DND-41 (cell line): ENCODE results near the gene RGP1.

ENCODE experiments used
- ATAC-seq: fragments of 200-7000 bp; cut with Tn5 transposase; 3 replicates; pipeline ENCODE4 v1.9.1; 2021; ENCODE audit warnings: low read depth; ENCODE audit not compliant: insufficient read depth
- DNase-seq: peaks from one replicate; pipeline ENCODE4 v3.0.0-alpha.2; 2020
- H2AFZ ChIP-seq: 2 replicates; pipeline ENCODE4 v1.6.0; 2012; ENCODE audit warnings: low read depth, low read length
- H3K27ac ChIP-seq: 2 replicates; pipeline ENCODE4 v1.5.1; 2012; ENCODE audit warnings: low read length, inconsistent platforms
- H3K27me3 ChIP-seq: fragments of 200-600 bp; sonication (generic); 2 replicates; pipeline ENCODE4 v1.6.0; 2012; ENCODE audit warnings: low read length, mild to moderate bottlenecking, inconsistent platforms; ENCODE audit not compliant: insufficient read depth, poor library complexity
- H3K36me3 ChIP-seq: 2 replicates; pipeline ENCODE4 v1.5.1; 2012; ENCODE audit warnings: low read length, inconsistent platforms; ENCODE audit not compliant: insufficient read depth
- H3K4me1 ChIP-seq: 2 replicates; pipeline ENCODE4 v1.5.1; 2012; ENCODE audit warnings: mild to moderate bottlenecking, low read length; ENCODE audit not compliant: insufficient read depth
- H3K4me2 ChIP-seq: 2 replicates; pipeline ENCODE4 v1.6.0; 2012; ENCODE audit warnings: mild to moderate bottlenecking, moderate library complexity, low read length, inconsistent platforms; ENCODE audit not compliant: insufficient read depth
- H3K4me3 ChIP-seq, 2 experiments: fragments of 200-600 bp in 1 of 2; shearing (Covaris generic) in 1 of 2; 2 replicates each; pipeline ENCODE4 v1.5.1; 2012 to 2016; ENCODE audit warnings: inconsistent platforms in 2 of 2, low read length in 2 of 2, mild to moderate bottlenecking in 2 of 2, low read depth in 1 of 2, moderate library complexity in 1 of 2
- H3K79me2 ChIP-seq: 2 replicates; pipeline ENCODE4 v1.6.0; 2012; ENCODE audit warnings: low read length, inconsistent platforms; ENCODE audit not compliant: insufficient read depth
- H3K9ac ChIP-seq: 2 replicates; pipeline ENCODE4 v1.6.0; 2012; ENCODE audit warnings: low read depth, mild to moderate bottlenecking, inconsistent platforms, low read length, moderate library complexity
- H3K9me3 ChIP-seq: 2 replicates; pipeline ENCODE4 v1.5.1; 2012; ENCODE audit warnings: low read length, moderate library complexity, mild to moderate bottlenecking, inconsistent platforms; ENCODE audit not compliant: insufficient read depth, severe bottlenecking
- H4K20me1 ChIP-seq: 2 replicates; pipeline ENCODE4 v1.6.0; 2012; ENCODE audit warnings: low read length; ENCODE audit not compliant: insufficient read depth
- EZH2 ChIP-seq: IDR thresholded peaks from 3 replicates; pipeline ENCODE4 v1.6.1; 2012; ENCODE audit warnings: borderline replicate concordance, low read depth, mild to moderate bottlenecking, moderate library complexity, low read length, inconsistent platforms; ENCODE audit not compliant: severe bottlenecking
- TF ChIP-seq, protein P1 (sequence below): IDR thresholded peaks from 2 replicates; pipeline ENCODE4 v1.5.1; 2012; ENCODE audit warnings: borderline replicate concordance, low read length, moderate library complexity, mild to moderate bottlenecking; ENCODE audit not compliant: poor library complexity, severe bottlenecking; ENCODE audit errors: extremely low read depth

Gene RGP1

DNA sequence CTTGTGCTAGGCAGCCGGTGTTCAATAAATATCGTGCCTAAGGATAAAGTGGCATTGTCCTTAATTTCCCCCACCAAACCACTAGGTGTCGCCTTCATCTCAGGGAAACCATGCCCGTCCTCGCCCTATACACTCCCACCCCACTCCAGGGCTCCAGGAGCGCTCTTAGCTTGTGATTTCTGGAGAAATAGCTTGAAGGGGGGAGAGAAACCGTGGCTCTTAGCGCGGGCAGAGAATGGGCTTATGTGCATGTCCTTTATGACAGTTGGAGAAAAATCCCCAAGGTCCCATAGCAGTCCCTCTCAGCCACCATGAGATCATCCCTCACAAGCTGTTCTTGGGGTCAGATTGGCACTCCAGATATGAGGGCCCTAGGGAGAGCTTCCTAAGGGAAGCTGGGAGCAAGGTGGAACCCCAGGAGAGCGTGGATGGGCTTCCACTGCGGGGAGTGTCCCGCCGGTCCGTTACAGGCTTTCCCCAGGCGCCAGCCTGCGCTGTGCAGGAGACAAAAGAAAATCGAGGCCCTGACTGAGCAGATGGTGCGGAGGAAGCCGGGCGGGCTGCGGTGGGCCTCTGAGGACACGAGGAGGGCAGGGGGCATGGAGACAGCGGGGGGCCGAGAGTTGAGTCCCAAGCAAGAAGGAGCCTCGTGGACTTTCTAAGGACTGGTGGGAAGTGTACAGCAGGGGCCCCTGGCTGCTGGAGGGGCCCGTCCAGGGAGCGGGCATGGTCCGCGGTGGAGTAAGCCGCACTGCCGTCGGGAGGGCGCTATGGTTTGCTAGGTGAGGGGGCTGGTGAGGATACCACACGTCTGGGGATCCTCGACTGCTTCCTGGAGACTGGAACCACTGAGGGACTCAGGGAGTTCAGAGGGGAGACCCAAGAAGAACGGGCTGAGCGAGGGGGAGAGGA is 41.6 kb downstream of the RGP1 start:
- Histone ChIP-seq H3K4me2 (no peak overlapping the region), H3K79me2 (no peaks in the 10 kb centered on the region), H3K9me3 (no peaks in the 10 kb centered on the region), H3K36me3 (peaks cover 15% of the 10 kb centered on the region), H4K20me1 (no peaks in the 10 kb centered on the region), H3K9ac (no peak overlapping the region), H2AFZ (no peak overlapping the region), H3K4me1 (no peaks in the 10 kb centered on the region), H3K27ac (no peak overlapping the region), H3K27me3 (no peaks in the 10 kb centered on the region), H3K4me3 (no peak overlapping the region)
- no peak for TF ChIP-seq EZH2
- TF ChIP-seq, protein P1, sequence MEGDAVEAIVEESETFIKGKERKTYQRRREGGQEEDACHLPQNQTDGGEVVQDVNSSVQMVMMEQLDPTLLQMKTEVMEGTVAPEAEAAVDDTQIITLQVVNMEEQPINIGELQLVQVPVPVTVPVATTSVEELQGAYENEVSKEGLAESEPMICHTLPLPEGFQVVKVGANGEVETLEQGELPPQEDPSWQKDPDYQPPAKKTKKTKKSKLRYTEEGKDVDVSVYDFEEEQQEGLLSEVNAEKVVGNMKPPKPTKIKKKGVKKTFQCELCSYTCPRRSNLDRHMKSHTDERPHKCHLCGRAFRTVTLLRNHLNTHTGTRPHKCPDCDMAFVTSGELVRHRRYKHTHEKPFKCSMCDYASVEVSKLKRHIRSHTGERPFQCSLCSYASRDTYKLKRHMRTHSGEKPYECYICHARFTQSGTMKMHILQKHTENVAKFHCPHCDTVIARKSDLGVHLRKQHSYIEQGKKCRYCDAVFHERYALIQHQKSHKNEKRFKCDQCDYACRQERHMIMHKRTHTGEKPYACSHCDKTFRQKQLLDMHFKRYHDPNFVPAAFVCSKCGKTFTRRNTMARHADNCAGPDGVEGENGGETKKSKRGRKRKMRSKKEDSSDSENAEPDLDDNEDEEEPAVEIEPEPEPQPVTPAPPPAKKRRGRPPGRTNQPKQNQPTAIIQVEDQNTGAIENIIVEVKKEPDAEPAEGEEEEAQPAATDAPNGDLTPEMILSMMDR, result peak; percentile 93
- ATAC-seq (peak; percentile 96), DNase-seq (peak; percentile 62)

DNA sequence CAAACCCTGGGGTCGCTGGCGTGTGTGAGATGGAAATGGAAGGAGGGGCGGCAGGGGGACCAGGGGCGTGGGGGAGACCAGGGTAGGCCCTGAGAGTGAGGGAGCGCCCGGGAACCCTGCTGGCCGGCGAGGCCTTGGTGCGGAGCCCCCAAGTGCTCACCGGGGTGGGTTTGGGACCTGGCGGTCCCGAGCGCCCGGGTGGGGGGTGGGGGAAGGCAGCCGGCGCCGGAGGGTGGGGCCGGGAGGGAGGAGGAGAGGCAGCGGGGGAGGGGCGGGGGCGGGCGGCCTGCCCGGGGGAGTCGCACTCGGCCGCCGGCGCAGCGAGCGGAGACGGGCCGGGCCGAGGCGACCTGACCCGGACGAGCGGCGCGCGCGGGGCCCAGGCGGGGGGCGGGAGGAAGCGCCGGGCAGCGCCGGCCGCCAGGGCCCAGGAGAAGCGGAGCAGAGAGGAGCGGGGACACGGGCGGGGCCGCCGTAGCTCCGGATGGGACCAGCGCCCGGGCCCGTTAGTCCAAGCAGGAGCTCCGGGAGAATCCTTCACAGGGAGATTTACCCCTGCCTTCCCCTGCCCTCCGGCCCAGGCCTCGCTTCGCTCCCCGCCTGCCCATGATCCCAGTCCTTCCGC is 42.3 kb downstream of the RGP1 start, which contains the start of gene NPR2:
TSS of gene NPR2 (plus strand) at position 295 of the 625 bp plus-strand sequence. CDS start 818 bp downstream, outside the sequence.
- no peak within 1 kb of the TSS for H3K9ac ChIP-seq
- H3K36me3 ChIP-seq, result peaks cover 7% of the 10 kb centered on the region
- no peaks in the 10 kb centered on the region for H3K4me1 ChIP-seq
- no peak within 1 kb of the TSS for H3K4me3 ChIP-seq
- H2AFZ ChIP-seq, result no peak within 1 kb of the TSS
- ATAC-seq (no peak), DNase-seq (no peak)
- no peaks in the 10 kb centered on the region for H3K9me3 ChIP-seq
- no peaks in the 10 kb centered on the region for H3K79me2 ChIP-seq
- H3K27me3 ChIP-seq, result no peaks in the 10 kb centered on the region
- no peak within 1 kb of the TSS for H3K4me2 ChIP-seq
- TF ChIP-seq EZH2, result no peak
- TF ChIP-seq, protein P1, result no peak
- no peaks in the 10 kb centered on the region for H4K20me1 ChIP-seq
- no peak within 1 kb of the TSS for H3K27ac ChIP-seq

DNA sequence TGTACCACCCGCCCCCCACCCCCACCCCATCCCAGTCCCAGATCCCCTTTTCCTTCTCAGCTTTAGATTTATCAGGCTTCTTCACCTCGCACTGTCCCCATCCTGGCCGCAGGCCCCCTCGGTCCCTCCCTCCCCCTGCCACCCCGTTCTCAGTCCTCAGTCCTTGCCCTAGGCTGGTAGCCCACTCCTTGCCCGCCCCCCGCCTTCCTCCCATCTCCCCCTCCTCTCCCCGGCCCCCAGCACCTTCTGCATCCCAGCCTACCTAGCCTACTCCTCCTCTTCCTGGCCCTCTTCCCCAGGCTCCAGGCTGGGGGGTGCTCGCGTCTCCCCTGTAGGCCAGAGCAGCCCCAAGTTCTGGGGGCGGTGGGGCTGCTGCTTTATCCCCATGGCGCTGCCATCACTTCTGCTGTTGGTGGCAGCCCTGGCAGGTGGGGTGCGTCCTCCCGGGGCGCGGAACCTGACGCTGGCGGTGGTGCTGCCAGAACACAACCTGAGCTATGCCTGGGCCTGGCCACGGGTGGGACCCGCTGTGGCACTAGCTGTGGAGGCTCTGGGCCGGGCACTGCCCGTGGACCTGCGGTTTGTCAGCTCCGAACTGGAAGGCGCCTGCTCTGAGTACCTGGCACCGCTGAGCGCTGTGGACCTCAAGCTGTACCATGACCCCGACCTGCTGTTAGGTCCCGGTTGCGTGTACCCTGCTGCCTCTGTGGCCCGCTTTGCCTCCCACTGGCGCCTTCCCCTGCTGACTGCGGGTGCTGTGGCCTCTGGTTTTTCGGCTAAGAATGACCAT is 43.1 kb downstream of the RGP1 start:
- H3K27me3 ChIP-seq, result no peaks in the 10 kb centered on the region
- no peaks in the 10 kb centered on the region for H3K4me1 ChIP-seq
- no peak overlapping the region for H3K4me3 ChIP-seq
- no peaks in the 10 kb centered on the region for H3K9me3 ChIP-seq
- no peak for ATAC-seq
- TF ChIP-seq EZH2, result no peak
- TF ChIP-seq, protein P1, result no peak
- H3K79me2 ChIP-seq, result no peaks in the 10 kb centered on the region
- no peak overlapping the region for H3K9ac ChIP-seq
- no peak overlapping the region for H2AFZ ChIP-seq
- no peak overlapping the region for H3K4me2 ChIP-seq
- no peak for DNase-seq
- H3K36me3 ChIP-seq, result peaks cover 6% of the 10 kb centered on the region
- no peak overlapping the region for H3K27ac ChIP-seq
- H4K20me1 ChIP-seq, result no peaks in the 10 kb centered on the region
